ENCODE data around the gene CHSY1.

GRCh38 chr15:101191242-101191641, 60.6 kb downstream of the CHSY1 start:
- no peak for TF ChIP-seq GATA2 (IDR thresholded peaks at IDR 0.05; ENCODE audit: low read depth, low read length)
- no peak for TF ChIP-seq GATA3 (IDR thresholded peaks at IDR 0.05; ENCODE audit: low read depth, low read length)

Measured in SH-SY5Y (cell line).